Liver (tissue), 3 donors: Measurements from ENCODE around the gene PTPRN2.

Experiments used
- ATF3 ChIP-seq: IDR thresholded peaks from 2 replicates; pipeline ENCODE4 v1.6.1; 2016; ENCODE audit warnings: antibody characterized with exemption
- CTCF ChIP-seq: fragments of 150-350 bp; IDR thresholded peaks from 2 replicates; pipeline ENCODE4 v1.5.1; 2017; ENCODE audit warnings: improper control_type of control experiment, low read depth, low read length; ENCODE audit not compliant: missing input control
- EGR1 ChIP-seq, 2 donors: IDR thresholded peaks; 2 replicates each; pipeline ENCODE4 v1.6.1; 2016 to 2018; ENCODE audit warnings: antibody characterized with exemption in 2 of 2, low read depth in 2 of 2
- GABPA ChIP-seq, 2 donors: IDR thresholded peaks in 1 of 2; conservative IDR thresholded peaks in 1 of 2; 2 replicates each; pipeline ENCODE4 v1.6.1; 2016; ENCODE audit warnings: antibody characterized with exemption in 2 of 2, mild to moderate bottlenecking in 1 of 2, moderate library complexity in 1 of 2
- JUND ChIP-seq, 2 donors: IDR thresholded peaks; 2 replicates each; pipeline ENCODE4 v1.6.1; 2016; ENCODE audit warnings: antibody characterized with exemption in 2 of 2
- NR2F2 ChIP-seq: IDR thresholded peaks from 2 replicates; pipeline ENCODE4 v1.6.1; 2016; ENCODE audit warnings: antibody characterized with exemption
- RAD21 ChIP-seq, 2 donors: IDR thresholded peaks; 2 replicates each; pipeline ENCODE4 v1.6.1; 2016; ENCODE audit warnings: antibody characterized with exemption in 2 of 2, mild to moderate bottlenecking in 2 of 2
- REST ChIP-seq: IDR thresholded peaks from 2 replicates; pipeline ENCODE4 v1.6.1; 2016; ENCODE audit warnings: antibody characterized with exemption, mild to moderate bottlenecking
- RXRA ChIP-seq, 2 donors: IDR thresholded peaks; 2 replicates each; pipeline ENCODE4 v1.6.1; 2017 to 2018; ENCODE audit warnings: antibody characterized with exemption in 2 of 2, mild to moderate bottlenecking in 1 of 2
- SP1 ChIP-seq: IDR thresholded peaks from 2 replicates; pipeline ENCODE4 v1.6.1; 2018; ENCODE audit warnings: antibody characterized with exemption, mild to moderate bottlenecking
- TAF1 ChIP-seq: conservative IDR thresholded peaks from 2 replicates; pipeline ENCODE4 v1.6.1; 2016; ENCODE audit warnings: antibody characterized with exemption, mild to moderate bottlenecking
- YY1 ChIP-seq: IDR thresholded peaks from 2 replicates; pipeline ENCODE4 v1.6.1; 2016; ENCODE audit warnings: antibody characterized with exemption, mild to moderate bottlenecking
- ZBTB33 ChIP-seq: IDR thresholded peaks from 2 replicates; pipeline ENCODE4 v1.6.1; 2016; ENCODE audit warnings: antibody characterized with exemption
- TF ChIP-seq, protein P1 (sequence below): IDR thresholded peaks from 2 replicates; pipeline ENCODE4 v1.6.1; 2016; ENCODE audit warnings: antibody characterized with exemption
- donor health status: healthy.
- donor health status: healthy.

DNA sequence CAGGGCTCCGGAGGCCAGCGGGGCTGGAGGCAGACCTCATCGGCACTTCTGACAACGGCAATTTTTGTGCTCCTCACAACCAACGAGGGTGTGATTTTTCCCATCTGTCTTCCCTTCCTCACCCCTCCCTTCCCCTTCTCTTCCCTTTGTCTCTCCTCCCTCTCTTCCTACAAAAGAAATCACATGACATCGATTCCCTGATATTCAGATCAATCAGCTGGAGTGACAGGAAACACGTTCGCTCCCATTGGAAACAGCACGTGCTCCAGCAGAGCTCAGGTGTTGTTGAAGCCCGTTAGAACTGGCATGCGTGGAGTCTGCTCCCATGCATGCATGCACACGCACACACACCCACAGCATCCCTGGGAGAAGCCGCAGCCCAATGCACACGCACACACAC is 222.4 kb downstream of the PTPRN2 start:
- TF ChIP-seq REST, result no peak
- TF ChIP-seq CTCF, result no peak
- no peak for TF ChIP-seq RXRA (IDR thresholded peaks at IDR 0.05)
- no peak for TF ChIP-seq TAF1
- TF ChIP-seq GABPA (IDR thresholded peaks at IDR 0.05 in 1 of 2, conservative IDR thresholded peaks at IDR 0.05 in 1 of 2), result no peak
- TF ChIP-seq JUND (IDR thresholded peaks at IDR 0.05), result no peak
- no peak for TF ChIP-seq ATF3
- no peak for TF ChIP-seq ZBTB33
- TF ChIP-seq EGR1 (IDR thresholded peaks at IDR 0.05; ENCODE audit: low read depth in 2 of 2), result no peak
- TF ChIP-seq YY1, result no peak
- no peak for TF ChIP-seq RAD21 (IDR thresholded peaks at IDR 0.05)
- TF ChIP-seq, protein P1, sequence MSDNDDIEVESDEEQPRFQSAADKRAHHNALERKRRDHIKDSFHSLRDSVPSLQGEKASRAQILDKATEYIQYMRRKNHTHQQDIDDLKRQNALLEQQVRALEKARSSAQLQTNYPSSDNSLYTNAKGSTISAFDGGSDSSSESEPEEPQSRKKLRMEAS, result no peak
- no peak for TF ChIP-seq NR2F2
- TF ChIP-seq SP1, result no peak
